HG03378 (cell line): ENCODE data around the gene FAM107B.
"Not testable (repeated sequence)": the region's sequence is repeated elsewhere in the genome, so short reads cannot be mapped to it uniquely, and the experiment has no call there.

ENCODE experiments used
- ATAC-seq: cut with Tn5 transposase; IDR thresholded peaks from one replicate; pipeline ENCODE4 v1.9.1; 2021; ENCODE audit warnings: mild to moderate bottlenecking, moderate library complexity; ENCODE audit not compliant: unreplicated experiment

FAM107B gene

GRCh38 chr10:14639637-14640036 lies 135.1 kb downstream of the FAM107B start:
- ATAC-seq = no peak

GRCh38 chr10:14635043-14635710 lies 139.5 kb downstream of the FAM107B start:
- no peak for ATAC-seq

GRCh38 chr10:14634572-14634971 lies 140.1 kb downstream of the FAM107B start:
- not testable (repeated sequence) for ATAC-seq

GRCh38 chr10:14625765-14626525 lies 148.8 kb downstream of the FAM107B start:
- ATAC-seq = no peak

- no peak for ATAC-seq
Measured at GRCh38 chr10:14625192-14625631, 149.5 kb downstream of the FAM107B start.

GRCh38 chr10:14624600-14624999 lies 150.1 kb downstream of the FAM107B start:
- no peak for ATAC-seq

- no peak for ATAC-seq
Measured at GRCh38 chr10:14623931-14624330, 150.8 kb downstream of the FAM107B start.

GRCh38 chr10:14621037-14621436 lies 153.7 kb downstream of the FAM107B start:
- ATAC-seq = no peak

GRCh38 chr10:14618674-14619073 lies 156.0 kb downstream of the FAM107B start:
- no peak for ATAC-seq

- ATAC-seq = no peak
Measured at GRCh38 chr10:14617852-14618251, 156.8 kb downstream of the FAM107B start.

- no peak for ATAC-seq
Measured at GRCh38 chr10:14616955-14617730, 157.6 kb downstream of the FAM107B start.

GRCh38 chr10:14616465-14616864 lies 158.2 kb downstream of the FAM107B start:
- no peak for ATAC-seq

- ATAC-seq = no peak
Measured at GRCh38 chr10:14613588-14613920, 161.1 kb downstream of the FAM107B start.

- no peak for ATAC-seq
Measured at GRCh38 chr10:14612873-14613587, 161.7 kb downstream of the FAM107B start.

- peak; percentile 46 for ATAC-seq
Measured at GRCh38 chr10:14611968-14612693, 162.6 kb downstream of the FAM107B start.

- ATAC-seq = no peak
Measured at GRCh38 chr10:14609178-14609577, 165.5 kb downstream of the FAM107B start.

GRCh38 chr10:14608381-14609001 lies 166.2 kb downstream of the FAM107B start:
- ATAC-seq = peak; percentile 37

- no peak for ATAC-seq
Measured at GRCh38 chr10:14606633-14607032, 168.1 kb downstream of the FAM107B start.

- ATAC-seq = peak; percentile 55
Measured at GRCh38 chr10:14605231-14605925, 169.3 kb downstream of the FAM107B start.
